Measurements from ENCODE around the gene CENPV.

CENPV gene

GRCh38 chr17:16358394-16358793 lies 5.1 kb upstream of the CENPV start:
- DNase-seq = no peak

DNA sequence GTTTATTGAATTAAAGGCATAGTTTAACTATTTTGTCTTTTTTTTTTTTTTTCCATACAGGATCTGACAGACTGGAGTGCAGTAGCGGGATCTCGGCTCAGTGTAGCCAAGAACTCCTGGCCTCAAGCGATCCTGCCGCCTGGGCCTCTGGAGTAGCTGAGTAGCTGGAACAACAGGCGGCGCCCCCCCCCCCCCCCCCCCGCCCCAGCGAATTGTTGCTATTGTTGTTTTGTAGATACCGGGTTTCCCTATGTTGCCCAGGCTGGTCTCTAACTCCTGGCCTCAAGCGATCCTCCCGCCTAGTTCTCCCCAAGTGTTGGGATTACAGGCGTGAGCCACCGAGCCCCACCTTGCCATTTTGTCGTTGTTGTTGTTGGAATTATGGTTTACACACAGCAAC lies 1.3 kb upstream of the CENPV start:
- no peak for DNase-seq

DNA sequence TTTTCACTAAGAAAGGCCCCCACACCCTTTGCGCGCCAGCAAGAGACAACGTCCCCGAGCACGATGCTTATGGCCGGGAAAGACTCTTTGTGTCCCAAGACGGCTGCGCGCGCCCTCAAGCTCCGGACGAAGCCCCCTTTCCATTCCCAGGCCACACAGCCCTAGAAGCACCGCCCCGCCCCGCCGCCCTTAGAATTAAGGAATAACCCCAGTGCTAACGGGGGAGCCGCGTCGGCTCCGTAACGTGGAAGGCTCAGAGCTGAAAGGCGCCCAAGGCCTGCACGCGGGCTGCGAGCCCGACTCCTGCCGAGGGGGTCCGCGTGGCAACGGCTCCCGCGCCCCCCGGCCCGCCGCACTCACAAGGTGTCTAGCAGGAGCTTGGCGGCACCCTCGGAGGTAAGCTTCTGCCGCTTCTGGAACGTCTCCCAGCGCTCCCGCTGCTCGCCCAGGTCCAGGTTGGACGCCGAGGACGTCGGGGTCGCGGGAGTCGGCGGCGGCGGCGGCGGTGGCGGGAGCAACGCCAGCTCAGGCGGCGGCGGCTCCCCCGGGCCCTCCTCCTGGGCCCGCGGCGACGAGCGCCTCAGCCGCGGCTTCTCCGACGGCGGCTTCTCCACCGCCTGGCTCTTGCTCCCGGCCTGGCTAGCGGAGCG lies 477 bp downstream of the CENPV start:
- peak; percentile 29 to 42 for DNase-seq

- peak; percentile 22 to 29 for DNase-seq
These were observed 984 bp downstream of the CENPV start for GRCh38 chr17:16352303-16352666.

DNA sequence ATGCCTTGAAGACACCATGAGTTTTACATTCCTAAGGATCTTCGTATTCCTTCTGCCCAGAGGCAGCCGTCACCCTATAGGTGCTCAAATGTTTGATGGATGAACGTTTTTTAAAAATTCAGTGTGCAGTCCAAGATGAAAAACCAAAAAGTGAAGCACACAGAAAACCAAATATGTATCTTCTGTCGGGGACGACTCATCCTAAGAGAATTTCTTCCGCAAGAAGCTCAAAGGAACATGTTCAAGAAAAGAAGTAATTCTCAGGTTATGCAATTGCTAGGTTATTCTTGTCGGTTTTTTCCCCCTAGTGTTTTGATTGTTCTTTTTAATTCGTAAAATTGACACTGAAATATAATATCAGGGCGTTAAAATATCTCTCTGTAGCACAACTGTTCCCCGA lies 1.4 kb downstream of the CENPV start:
- no peak for DNase-seq

GRCh38 chr17:16349431-16349830 lies 3.8 kb downstream of the CENPV start:
- peak in 1 of 2 donors; percentile 16 for DNase-seq

- no peak for DNase-seq
These were observed 4.7 kb downstream of the CENPV start for GRCh38 chr17:16348586-16348985.

GRCh38 chr17:16346721-16347271 lies 6.5 kb downstream of the CENPV start:
- no peak for DNase-seq

DNA sequence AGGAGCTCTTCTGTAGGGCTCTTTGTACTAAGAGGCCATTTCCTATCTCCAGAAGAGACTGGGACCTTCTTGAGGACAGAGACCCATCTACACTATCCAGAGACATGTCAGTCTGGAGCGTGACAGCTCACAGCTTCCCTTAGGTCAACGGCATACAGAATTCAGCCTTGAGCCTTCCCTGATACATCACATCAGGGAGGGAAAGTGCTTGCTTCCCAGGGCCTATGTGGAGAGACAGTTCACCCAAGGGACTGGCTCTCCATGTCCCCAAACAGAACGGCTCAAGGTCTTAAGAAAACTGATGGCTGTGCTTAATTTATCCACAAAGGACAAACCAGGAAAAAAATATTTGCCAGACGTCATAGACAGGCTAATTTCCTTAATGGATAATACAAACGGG lies 7.7 kb downstream of the CENPV start:
- no peak for DNase-seq

GRCh38 chr17:16343569-16343968 lies 9.7 kb downstream of the CENPV start:
- DNase-seq = no peak

DNA sequence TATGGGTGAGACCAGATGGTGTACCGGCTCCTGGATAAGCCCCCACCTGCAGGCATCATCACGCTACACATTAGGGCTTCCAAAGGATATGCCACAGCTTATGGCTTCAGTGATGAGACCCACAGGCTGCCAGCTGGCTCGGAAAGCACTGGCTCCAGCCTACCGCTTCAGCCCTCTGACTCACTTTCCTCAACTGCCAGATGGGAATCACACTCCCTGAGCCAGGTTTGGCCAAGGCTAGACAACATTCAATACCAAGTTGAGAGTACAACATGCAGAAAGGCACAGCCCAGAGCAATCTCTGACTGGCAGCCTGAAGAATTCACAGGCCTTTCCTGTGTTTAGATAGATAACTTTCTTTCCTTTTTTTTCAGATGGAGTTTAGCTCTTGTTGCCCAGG lies 10.3 kb downstream of the CENPV start:
- DNase-seq = no peak

DNA sequence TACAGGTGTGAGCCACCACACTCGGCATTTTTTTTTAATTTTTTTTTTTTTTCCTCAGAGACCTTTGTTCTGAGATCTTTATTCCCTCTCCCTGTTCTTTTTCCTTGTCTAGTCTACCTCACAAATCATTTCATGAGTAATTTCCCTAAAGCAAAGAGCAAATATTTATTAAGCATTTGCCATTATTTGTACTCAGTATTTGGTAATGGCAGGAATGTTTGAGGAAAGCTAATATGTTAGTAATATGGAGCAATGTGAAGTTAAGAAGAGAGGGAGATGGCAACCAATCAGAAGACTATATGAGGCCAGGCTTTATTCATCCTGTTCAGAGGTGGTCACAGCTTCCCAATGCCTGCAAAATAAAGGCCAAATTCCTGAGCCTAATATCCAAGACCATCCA lies 13.3 kb downstream of the CENPV start:
- DNase-seq = no peak

DNA sequence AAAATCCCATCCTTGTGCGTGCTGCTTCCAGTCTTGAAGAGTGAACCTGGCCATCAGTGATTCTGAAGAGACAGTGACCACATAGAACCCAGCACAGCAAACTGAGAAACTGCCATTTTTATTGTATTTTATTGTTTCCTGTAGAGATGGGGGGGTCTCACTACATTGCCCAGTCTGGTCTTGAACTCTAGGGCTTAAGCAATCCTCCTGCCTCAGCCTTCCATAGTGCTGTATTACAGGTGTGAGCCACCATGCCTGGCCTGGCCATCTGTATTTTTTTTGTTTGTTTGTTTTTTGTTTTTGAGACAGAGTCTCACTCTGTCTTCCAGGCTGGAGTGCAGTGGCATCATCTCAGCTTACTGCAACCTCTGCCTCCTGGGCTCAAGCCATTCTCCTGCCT lies 13.9 kb downstream of the CENPV start:
- no peak for DNase-seq

DNA sequence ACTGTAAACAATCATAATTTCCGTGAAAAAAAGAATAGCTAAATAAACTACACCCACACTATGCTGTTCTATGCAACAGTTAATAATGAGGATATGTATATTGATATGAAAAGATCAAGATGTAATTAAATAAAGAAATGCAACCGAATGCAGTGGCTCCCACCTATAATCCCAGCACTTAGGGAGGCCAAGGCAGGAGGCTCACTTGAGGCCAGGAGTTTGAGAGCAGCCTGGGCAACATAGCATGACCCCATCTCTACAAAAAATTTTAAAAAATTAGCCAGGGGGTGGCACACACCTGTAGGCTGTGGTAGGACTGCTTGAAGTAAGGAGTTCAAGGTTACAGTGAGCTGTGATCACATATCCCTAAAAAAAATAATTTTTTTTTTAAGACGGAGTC lies 14.9 kb downstream of the CENPV start:
- DNase-seq = no peak

- no peak for DNase-seq
These were observed 23.6 kb downstream of the CENPV start for GRCh38 chr17:16329519-16330271.

DNA sequence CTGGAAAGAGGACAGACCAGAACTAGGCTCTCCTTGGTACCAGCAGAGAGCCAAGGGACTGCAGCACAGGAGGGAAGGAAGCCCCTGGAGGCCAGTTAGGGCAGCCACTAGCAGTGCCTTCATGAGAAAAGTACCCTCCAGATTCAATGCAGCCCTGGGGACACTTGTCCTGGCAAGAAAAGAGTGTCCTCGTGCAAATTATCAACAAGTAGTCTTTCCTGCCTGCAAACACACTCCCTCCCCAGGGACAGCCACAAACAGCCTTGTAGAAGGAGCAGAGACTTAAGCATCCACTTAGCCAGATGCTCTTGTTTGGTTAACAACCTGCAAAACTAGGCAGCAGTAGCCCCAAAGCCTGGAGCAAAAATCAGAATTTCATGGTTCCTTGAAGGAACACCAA lies 24.3 kb downstream of the CENPV start:
- no peak for DNase-seq

GRCh38 chr17:16327018-16327417 lies 26.3 kb downstream of the CENPV start:
- DNase-seq = no peak

- no peak for DNase-seq
These were observed 27.3 kb downstream of the CENPV start for GRCh38 chr17:16325964-16326363.

- DNase-seq = no peak
These were observed 30.6 kb downstream of the CENPV start for GRCh38 chr17:16322636-16323035.

DNA sequence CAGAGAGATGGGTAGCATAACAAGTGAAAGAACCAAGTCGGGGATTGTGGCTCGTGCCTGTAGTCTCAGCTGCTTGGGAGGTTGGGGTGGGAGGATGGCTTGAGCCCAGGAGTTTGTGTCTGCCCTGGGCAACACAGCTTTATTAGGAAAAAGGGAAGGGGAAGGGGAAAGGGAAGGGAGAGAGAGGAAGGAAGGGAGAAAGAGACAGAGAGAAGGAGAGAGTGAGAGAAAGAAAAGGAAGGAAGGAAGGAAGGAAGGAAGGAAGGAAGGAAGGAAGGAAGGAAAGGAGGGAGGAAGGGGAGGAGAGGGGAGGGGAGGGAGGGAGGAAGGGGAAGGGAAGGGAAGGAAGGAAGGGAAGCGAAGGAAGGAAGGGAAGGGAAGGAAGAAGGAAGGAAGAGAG lies 33.3 kb downstream of the CENPV start:
- DNase-seq = no peak

GRCh38 chr17:16314859-16315258 lies 38.4 kb downstream of the CENPV start:
- no peak for DNase-seq

DNA sequence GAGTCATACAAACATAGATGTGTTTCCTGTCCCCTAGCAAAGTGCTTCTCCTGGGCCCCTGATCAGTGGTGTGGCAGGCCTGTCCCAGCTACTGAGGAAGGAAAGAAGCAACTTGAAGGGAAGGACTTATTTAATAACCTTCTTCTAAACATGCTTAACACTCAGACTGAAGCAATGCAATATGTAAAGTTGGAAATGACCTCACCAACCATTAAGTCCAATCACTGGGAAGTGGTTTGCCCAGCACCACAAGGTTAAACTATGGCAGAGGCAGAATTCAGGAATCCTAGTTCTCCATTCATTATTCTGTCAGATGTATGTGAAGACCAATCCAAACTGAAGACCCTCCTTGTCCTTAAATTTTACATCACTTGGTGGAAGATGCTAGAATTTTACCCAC lies 39.1 kb downstream of the CENPV start:
- DNase-seq = no peak

DNA sequence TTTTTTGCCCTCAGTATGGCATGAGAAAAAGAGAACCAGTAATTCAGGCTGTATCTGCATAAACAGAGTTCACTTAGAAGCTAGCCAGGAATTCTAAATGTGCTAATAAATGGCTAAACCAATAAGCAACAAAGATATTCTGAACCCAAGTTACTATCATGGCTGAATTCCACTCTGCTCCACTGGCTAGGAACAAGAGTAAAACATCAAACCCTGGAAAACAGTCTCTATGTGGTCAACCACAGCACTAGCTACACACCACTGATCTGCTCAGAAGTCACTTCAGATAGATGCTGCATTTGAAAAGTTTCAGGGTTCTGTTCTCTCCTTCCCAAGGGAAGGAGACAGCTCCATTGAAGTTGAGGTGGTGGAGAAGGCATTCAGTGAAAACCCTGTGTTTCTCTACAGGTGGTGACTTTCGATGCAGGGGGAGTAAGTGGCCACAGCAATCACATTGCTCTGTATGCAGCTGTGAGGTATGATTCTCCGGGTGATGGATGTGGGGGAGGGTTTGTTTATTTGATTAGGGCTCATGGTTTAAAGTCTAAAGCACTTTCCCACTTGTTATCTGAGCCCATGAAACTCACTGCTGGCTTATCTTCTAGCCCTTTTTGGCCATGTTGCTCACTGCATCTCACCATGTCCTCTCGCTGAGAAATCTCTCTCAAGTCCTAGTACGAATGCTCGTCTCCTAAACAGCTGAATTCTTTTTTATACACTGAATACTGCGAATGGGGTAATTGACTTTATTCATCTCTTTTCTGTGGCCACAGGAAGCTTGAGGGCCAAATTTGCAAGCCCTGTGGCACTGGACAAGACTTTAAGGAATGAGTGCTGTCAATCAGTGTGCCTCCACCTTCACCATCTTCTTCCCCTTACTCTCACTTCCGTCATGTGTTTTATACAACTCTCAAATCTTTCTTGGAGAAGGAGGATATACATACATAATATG lies 39.9 kb downstream of the CENPV start:
- no peak for DNase-seq

Measured in activated CD4-positive, alpha-beta T cell treated with anti-CD3 and anti-CD28 coated beads for 4 hours (primary cell).